ENCODE results near the gene LTB4R.
"Not testable (repeated sequence)": the region's sequence is repeated elsewhere in the genome, so short reads cannot be mapped to it uniquely, and the experiment has no call there.

LTB4R gene

DNA sequence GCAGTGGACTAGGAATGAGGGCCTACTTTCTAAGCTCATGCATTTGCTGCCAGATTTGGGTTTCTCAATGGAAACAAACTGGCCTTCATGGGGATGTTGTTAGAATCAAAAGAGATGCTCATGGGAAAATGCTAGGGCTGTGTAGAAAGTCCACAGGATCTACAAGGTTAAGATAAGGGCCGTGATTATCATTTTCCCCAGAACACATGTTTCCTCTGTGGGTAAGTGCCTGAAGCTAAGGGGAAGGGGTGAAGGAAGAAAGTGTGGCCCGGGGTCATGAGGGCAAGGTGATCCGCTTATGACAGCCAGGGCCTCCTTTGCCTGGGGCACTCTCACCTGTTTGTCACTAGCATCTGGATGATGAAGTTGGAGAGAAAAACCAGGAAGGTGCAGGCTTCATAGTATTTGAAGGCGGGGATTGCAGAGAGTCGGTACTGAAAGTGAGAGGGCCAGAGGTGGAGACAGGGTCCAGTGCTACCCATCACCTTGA is 13.8 kb downstream of the LTB4R start:
- DNase-seq = no peak

DNA sequence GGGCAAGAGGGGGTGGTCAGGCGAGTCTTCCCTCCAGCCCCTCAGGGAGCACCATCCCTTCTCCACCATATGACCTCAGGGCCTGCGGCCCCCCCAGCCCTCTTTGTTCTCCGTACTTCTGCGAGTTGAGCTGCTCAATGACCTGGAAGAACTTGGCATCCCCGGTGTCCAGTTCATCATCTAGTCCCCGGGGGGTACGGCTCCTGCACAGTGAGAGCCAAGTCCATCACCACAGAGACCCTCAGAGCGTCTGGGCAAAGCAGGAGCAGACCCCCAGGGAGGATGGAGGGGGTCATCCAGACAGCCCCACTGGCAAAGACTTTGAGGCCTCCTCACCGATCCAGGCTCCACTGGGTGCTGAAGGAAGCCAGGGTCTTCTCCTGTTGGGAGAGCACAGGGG is 14.7 kb downstream of the LTB4R start:
- no peak for DNase-seq

- no peak for DNase-seq
Measured at GRCh38 chr14:24327303-24327702, 16.0 kb downstream of the LTB4R start.

DNA sequence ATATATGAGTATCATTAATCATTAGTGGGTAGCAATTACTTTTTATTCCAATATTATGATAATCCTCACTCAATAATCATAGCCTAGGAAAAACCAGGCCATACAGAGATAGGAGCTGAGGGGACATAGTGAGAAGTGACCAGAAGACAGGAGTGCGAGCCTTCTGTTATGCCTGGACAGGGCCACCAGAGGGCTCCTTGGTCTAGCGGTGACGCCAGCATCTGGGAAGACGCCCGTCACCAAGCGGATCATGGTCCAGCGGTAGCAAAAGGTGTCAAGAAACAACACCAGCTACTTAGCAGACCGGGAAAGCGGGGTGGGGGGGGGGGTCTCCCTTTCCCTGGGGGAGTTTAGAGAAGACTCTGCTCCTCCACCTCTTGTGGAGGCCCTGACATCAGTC is 16.6 kb downstream of the LTB4R start:
- DNase-seq = not testable (repeated sequence)

- DNase-seq = no peak
Measured at GRCh38 chr14:24329073-24329663, 17.9 kb downstream of the LTB4R start.

DNA sequence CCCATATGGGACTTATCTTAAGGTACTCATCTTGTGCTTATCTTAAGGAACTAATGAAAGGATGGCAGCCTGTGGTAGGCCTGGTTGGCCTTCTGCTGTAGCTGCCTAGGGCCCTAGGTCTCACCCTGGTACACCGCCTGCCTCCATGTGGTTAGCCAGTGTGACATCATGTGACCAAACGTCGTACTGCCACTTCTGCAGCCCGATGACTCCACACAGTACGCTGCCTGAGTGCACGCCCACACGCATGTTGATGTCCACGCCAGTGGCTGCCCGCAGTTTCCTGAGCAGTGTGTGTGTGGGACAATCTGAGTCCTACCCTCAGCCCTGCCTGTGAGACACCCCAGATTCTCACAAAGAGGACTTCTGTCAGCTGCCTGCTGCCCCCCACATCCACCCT is 18.4 kb downstream of the LTB4R start:
- peak; percentile 69 for DNase-seq

GRCh38 chr14:24330973-24331674 is 19.8 kb downstream of the LTB4R start:
- no peak for DNase-seq

- no peak for DNase-seq
Measured at GRCh38 chr14:24331731-24332267, 20.5 kb downstream of the LTB4R start.

DNA sequence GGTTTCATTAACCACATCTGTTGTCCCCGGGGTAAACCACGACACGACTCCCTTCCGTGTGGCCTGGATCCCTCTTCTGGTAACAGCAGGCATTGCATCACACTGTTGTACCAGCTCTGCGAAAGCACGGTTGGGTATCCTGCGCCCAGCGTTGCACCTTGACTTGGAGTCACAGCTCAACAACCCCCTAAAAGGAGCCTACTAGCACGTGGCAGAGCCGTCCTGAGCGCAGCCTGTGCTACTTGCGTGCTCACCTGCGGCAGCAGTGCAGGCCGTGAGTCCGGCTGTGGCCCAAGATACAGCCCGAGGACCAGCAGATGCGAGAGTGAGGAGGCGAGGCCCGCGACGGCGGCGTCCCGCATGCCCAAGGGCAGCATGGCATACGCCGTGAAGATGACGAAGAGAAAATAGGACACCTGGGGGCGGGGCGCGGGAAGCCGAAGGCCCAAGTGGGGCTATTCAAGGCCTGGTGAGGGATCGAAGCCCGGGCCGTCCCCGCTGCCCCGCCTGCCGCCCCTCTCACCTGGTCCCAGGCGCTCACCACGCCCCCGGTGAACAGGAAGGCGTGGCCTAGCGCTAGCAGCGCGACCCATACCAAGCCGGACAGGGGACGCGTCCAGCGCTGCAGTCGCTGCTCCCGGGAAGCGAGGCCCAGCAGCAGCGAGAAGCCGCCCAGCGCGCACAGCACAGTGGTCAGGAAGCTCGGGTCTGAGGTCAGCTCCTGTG is 21.1 kb downstream of the LTB4R start:
- DNase-seq = peak; percentile 81

DNA sequence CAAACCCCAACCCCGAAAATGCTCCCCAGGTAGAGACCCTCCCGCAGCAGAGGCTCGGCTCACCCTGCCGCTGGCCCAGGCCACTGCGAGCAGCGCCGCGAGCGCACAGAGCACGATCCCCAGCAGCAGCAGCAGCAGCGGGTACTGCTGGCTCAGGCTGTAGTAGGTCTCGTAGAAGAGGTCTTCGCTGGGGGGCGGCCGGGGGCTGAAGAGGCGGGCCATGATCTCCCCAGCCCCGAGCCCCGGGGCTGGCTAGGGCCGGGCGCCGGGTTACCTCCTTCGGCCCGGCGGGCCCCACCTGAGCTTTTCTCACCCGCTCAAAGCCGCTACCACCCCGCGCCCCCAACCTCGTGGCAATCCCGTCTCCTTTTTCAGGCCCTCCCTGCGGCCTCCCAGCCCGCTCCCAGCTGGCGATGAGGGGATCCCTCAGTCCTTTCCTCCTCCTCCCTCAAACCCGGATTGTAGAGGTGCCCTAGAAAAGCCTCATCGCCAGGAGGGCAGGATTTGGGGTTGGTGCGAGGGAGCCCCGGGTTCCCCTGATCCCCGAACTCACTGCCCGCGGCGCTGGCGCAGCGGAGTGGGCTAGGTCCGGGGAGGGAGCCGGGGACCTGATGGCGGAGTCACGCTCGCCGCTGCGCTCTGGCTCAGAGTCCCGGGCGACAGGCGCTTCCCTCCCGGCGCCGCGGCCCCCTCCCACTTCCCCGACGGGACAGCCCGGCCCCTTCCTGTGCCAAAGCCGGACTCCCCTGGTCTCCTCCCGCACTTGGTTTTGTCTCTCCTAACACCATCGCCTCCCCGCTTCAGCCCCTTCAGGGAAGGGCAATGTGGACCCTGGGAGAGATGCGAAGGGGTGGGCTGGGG is 23.4 kb downstream of the LTB4R start, which contains the start of gene ADCY4:
Gene ADCY4, minus strand, starts transcription at position 641 of the 861 bp plus-strand sequence. Its CDS starts 419 bp downstream, at position 222.
- no peak for DNase-seq

- DNase-seq = no peak
Measured at GRCh38 chr14:24335461-24336171, 24.3 kb downstream of the LTB4R start.

- no peak for DNase-seq
Measured at GRCh38 chr14:24337144-24337823, 26.0 kb downstream of the LTB4R start.

DNA sequence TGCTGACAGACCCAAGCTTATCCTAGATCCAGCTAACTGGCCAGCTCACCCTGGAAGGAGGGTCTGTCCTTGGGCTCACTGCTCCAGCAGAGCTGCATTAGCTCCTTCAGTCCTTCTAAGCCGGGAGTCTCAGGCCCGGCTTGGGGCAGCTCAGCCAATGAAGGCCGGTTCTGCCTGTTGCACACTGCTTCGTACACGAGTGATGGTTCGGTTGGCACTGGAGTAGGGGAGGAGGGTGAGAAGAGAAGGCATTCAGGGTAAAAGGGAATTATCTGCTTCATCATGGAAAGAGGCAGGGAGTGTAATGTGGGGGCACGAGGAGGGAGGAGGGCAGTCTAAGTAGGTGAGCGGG is 26.5 kb downstream of the LTB4R start:
- DNase-seq = no peak

DNA sequence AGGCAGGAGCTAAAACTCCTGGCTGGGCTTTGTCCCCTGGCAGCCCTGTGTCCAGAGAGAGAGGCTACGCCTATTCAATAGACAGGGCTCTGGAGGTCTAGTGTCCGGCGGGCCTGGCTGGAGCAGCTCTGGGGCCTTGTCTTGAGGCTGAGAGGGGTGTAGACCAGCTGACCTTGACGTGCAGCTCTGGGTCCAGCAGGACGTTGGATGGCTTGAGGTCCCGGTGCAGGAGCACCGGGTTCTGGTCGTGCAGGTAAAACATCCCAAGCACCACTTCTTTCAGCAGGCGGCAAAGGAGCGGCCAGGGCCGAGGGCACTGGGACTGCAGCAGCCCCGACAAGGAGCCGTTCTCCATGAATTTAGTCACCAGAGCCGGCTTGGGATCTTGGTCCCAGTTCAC is 27.5 kb downstream of the LTB4R start:
- no peak for DNase-seq

GRCh38 chr14:24339284-24340151 is 28.2 kb downstream of the LTB4R start, which contains the start of gene RIPK3:
RIPK3 (minus strand) TSS chr14:24339991; CDS start chr14:24339826, 165 bp downstream.
- peak; percentile 43 for DNase-seq

DNA sequence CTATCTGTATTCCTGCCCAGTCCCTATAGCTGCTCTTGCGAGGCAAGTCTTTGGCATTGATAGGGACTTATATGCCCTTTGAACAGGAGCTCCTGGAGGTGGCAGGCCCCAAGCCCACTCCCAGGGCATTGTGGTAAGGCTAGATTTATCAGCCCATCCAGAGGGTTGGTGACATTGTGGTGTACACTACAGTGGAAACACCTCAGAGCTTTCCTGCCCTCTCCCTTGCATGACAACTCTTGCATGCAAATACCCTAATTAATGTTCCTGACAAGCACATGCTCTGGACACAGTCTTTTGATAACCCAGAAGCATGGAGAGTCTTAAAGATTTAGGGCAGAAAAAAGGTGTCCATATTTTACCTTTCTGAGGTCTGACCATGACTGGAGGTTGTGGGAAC is 29.3 kb downstream of the LTB4R start:
- no peak for DNase-seq

DNA sequence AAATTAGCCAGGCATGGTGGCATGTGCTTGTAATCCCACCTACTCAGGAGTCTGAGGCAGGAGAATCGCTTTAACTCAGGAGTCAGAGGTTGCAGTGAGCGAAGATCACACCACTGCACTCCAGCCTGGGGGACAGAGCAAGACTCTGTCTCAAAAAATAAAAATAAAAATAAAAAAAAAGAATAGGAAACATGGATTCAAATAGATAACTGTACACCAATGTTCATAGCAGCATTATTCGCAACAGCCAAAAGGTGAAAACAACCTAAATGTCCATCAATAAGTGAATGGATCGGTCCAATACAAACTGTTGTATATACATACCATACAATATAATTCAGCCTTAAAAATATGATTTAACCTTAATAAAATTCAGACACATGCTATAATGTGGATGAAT is 31.6 kb downstream of the LTB4R start:
- DNase-seq = no peak

DNA sequence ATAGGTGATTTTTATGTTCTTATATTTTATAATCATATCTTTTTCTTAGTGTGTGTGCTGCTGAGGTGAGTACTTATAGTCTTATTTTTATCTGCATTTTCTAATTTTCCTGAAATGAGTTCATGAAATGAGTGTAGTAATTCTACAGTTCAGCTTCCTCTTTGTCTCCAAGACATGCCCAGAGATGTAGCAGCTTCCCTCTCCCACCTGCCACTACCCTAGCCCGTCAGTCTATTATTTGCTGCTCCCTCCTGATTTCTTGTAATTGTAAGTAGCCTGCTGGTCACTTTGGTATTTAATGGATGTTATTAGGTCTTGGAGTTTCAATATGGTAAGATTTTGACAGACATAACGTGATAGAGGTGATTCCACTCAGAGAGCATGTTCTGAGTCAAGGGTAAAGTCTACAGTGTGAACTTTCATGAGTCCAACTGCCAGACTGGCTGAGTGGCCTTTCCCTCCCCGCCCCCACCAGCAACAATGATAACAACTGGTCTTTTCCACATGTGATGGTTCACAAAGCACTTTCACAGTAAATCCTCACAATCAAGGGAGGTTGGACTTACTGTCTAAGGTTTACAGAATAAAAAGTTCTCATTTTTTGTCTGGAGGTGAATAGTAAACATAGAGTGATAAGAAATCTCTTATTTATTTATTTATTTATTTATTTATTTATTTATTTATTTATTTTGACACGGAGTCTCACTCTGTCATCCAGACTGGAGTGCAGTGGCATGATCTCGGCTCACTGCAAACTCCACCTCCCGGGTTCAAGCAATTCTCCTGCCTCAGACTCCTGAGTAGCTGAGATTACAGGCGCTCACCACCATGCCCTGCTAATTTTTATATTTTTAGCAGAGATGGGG is 32.7 kb downstream of the LTB4R start:
- DNase-seq = no peak

DNA sequence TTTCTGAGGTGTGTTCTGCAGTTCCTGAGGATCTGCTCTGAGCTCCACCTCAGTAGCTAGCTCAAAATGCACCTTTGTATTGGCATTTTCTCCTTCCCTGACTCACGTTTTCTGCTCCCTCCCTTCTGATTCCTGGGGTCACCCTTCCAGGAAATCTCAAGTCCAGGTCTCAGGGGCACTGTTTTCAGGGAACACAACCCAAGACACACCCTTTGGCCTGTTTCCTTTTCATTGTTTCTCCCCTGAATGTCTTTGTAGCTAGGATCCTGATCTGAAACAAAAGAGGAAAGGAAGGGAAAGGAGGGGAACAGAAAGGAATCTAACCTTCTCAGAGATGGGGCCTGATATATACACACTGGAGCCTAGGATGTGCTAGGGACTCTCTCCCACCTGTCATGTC is 35.8 kb downstream of the LTB4R start:
- no peak for DNase-seq
